Hindlimb muscle (tissue), 1 donor: ENCODE measurements around the gene PGBD1. TPM values are rescaled to one million over a fixed set of nuclear protein-coding genes. Genes with fewer than 3 reads are reported as not detected.

Source experiments
- DNase-seq: peaks from one replicate; pipeline ENCODE4 v3.0.0-alpha.2; 2013
- polyA plus RNA-seq: library from polyadenylated mRNA; unstranded; fragments of 120-200 nt; gene quantifications from one replicate; pipeline ENCODE4 v1.2.1, GENCODE V29; 2013; ENCODE audit not compliant: insufficient read length

Gene PGBD1
- polyA plus RNA-seq, result 6.0 TPM

GRCh38 chr6:28281288-28282064 lies at the start of gene PGBD1:
Gene PGBD1, plus strand, starts transcription at chr6:28281572. Its CDS starts 2,242 bp downstream, at chr6:28283814.
- DNase-seq, result peak; percentile 43

GRCh38 chr6:28232785-28233184 lies 48.6 kb upstream of the PGBD1 start:
- no peak for DNase-seq

- no peak for DNase-seq
Observed at GRCh38 chr6:28235912-28236452, 45.4 kb upstream of the PGBD1 start.

- no peak for DNase-seq
Observed at GRCh38 chr6:28239636-28240035, 41.7 kb upstream of the PGBD1 start.

- DNase-seq, result no peak
Observed at GRCh38 chr6:28240471-28240870, 40.9 kb upstream of the PGBD1 start.

GRCh38 chr6:28243946-28244345 lies 37.4 kb upstream of the PGBD1 start:
- no peak for DNase-seq

GRCh38 chr6:28245206-28245941 lies 36.0 kb upstream of the PGBD1 start:
- DNase-seq, result no peak

- DNase-seq, result no peak
Observed at GRCh38 chr6:28248916-28249315, 32.5 kb upstream of the PGBD1 start.

GRCh38 chr6:28250747-28251146 lies 30.6 kb upstream of the PGBD1 start:
- DNase-seq, result no peak

- no peak for DNase-seq
Observed at GRCh38 chr6:28251661-28252008, 29.7 kb upstream of the PGBD1 start.

- DNase-seq, result peak; percentile 89
Observed at GRCh38 chr6:28252009-28252975, 29.1 kb upstream of the PGBD1 start, which contains the start of gene ZKSCAN4. Gene ZKSCAN4, minus strand, starts transcription at chr6:28252269. Its CDS starts 289 bp downstream, at chr6:28251980.

GRCh38 chr6:28254121-28254519 lies 27.3 kb upstream of the PGBD1 start:
- no peak for DNase-seq

- no peak for DNase-seq
Observed at GRCh38 chr6:28257042-28257441, 24.3 kb upstream of the PGBD1 start.

GRCh38 chr6:28258877-28259777 lies 22.2 kb upstream of the PGBD1 start, which contains the start of gene NKAPL:
Gene NKAPL, plus strand, starts transcription at chr6:28259297. Its CDS starts 75 bp downstream, at chr6:28259372.
- DNase-seq, result peak; percentile 68

- no peak for DNase-seq
Observed at GRCh38 chr6:28263922-28264321, 17.4 kb upstream of the PGBD1 start.

GRCh38 chr6:28264834-28265401 lies 16.5 kb upstream of the PGBD1 start:
- DNase-seq, result no peak

GRCh38 chr6:28266563-28266961 lies 14.8 kb upstream of the PGBD1 start:
- no peak for DNase-seq

GRCh38 chr6:28266962-28267694 lies 14.2 kb upstream of the PGBD1 start, which contains the start of gene ZSCAN26:
Gene ZSCAN26, plus strand, starts transcription at chr6:28267143. Its CDS starts 4,777 bp downstream, at chr6:28271920.
- DNase-seq, result peak; percentile 92

GRCh38 chr6:28267695-28268059 lies 13.7 kb upstream of the PGBD1 start:
- DNase-seq, result no peak

GRCh38 chr6:28269492-28269891 lies 11.9 kb upstream of the PGBD1 start:
- no peak for DNase-seq
